ENCODE results near the gene ADORA1.

DNA sequence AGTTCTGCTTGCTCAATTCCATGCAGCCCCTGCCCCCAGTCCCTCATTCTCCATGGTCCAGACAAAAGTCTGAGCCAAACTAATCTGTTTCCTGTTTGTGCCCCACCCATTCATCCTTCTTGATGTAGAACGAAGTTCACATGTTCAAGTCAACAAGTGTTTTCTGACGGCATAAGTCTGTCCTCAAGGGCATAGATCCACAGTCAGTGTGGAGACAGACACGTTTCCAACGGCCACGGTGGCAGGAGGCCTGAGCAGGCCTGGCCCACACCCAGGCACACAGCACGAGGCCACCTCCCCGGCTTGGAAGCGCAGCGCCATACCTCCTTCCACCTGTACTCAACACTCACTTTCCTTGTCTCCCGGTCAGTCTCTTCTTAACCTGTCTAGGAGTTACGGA is 16.1 kb downstream of the ADORA1 start:
- TF ChIP-seq CTCF (IDR thresholded peaks at IDR 0.05; ENCODE audit: low read depth, low read length, missing input control), result no peak
- TF ChIP-seq SP1 (IDR thresholded peaks at IDR 0.05), result no peak
- no peak for TF ChIP-seq FOXA1 (IDR thresholded peaks at IDR 0.05)
- TF ChIP-seq JUND (IDR thresholded peaks at IDR 0.05), result no peak
- TF ChIP-seq RAD21 (IDR thresholded peaks at IDR 0.05), result no peak
- TF ChIP-seq GABPA (IDR thresholded peaks at IDR 0.05 in 1 of 2, conservative IDR thresholded peaks at IDR 0.05 in 1 of 2), result no peak
- no peak for TF ChIP-seq YY1 (IDR thresholded peaks at IDR 0.05)
- no peak for TF ChIP-seq REST (IDR thresholded peaks at IDR 0.05)
- TF ChIP-seq ZBTB33 (IDR thresholded peaks at IDR 0.05), result no peak
- TF ChIP-seq NR2F2 (IDR thresholded peaks at IDR 0.05), result no peak
- no peak for TF ChIP-seq ATF3 (IDR thresholded peaks at IDR 0.05)
- TF ChIP-seq RXRA (IDR thresholded peaks at IDR 0.05), result no peak
